SK-N-MC (cell line): ENCODE data around the gene SLC12A8.
A peak's percentile ranks its signal among the peaks of the same experiment; 100 is the strongest.

Source experiments
- DNase-seq: peaks from one replicate; pipeline ENCODE4 v3.0.0-alpha.2; 2011; ENCODE audit warnings: low read depth, low spot score
- H3K27ac ChIP-seq: fragments of 200-600 bp; sonication (generic); 2 replicates; pipeline ENCODE4 v1.5.1; 2016; ENCODE audit warnings: mixed run types
- H3K36me3 ChIP-seq: fragments of 200-600 bp; sonication (generic); 2 replicates; pipeline ENCODE4 v1.6.1; 2017; ENCODE audit warnings: antibody characterized with exemption, low read length, mixed read lengths; ENCODE audit not compliant: insufficient read depth
- H3K4me3 ChIP-seq: fragments of 200-600 bp; sonication (generic); 2 replicates; pipeline ENCODE4 v1.5.1; 2016
- H3K9ac ChIP-seq: fragments of 200-600 bp; sonication (generic); 2 replicates; pipeline ENCODE4 v1.8.0; 2017; ENCODE audit warnings: mixed run types, mixed read lengths; ENCODE audit not compliant: insufficient read length
- H3K9me3 ChIP-seq: fragments of 200-600 bp; sonication (generic); 2 replicates; pipeline ENCODE4 v1.6.1; 2017; ENCODE audit warnings: low read depth, mild to moderate bottlenecking, antibody characterized with exemption, low read length, moderate library complexity, mixed read lengths
- EZH2 ChIP-seq: fragments of 200-600 bp; sonication (generic); IDR thresholded peaks from one replicate; pipeline ENCODE4 v1.6.1; 2017; ENCODE audit warnings: antibody characterized with exemption
- FOXP2 ChIP-seq: optimal IDR thresholded peaks from 2 replicates; pipeline ENCODE3; 2011; ENCODE audit warnings: mild to moderate bottlenecking, moderate library complexity; ENCODE audit not compliant: insufficient read depth; ENCODE audit errors: extremely low read length, control extremely low read depth
- POLR2AphosphoS5 ChIP-seq: IDR thresholded peaks from 2 replicates; pipeline ENCODE4 v1.6.1; 2012; ENCODE audit warnings: mild to moderate bottlenecking, low read depth, low read length, borderline replicate concordance

SLC12A8 gene

GRCh38 chr3:125058959-125059358, 153.6 kb downstream of the SLC12A8 start:
- H3K27ac ChIP-seq = no peak overlapping the region
- no peak for DNase-seq
- no peak overlapping the region for H3K9ac ChIP-seq
- no peaks in the 10 kb centered on the region for H3K9me3 ChIP-seq
- H3K4me3 ChIP-seq = no peak overlapping the region
- TF ChIP-seq POLR2AphosphoS5 (no peak), EZH2 (no peak), FOXP2 (no peak)
- no peaks in the 10 kb centered on the region for H3K36me3 ChIP-seq

- TF ChIP-seq EZH2 (no peak), POLR2AphosphoS5 (no peak), FOXP2 (no peak)
- H3K9me3 ChIP-seq = no peaks in the 10 kb centered on the region
- H3K27ac ChIP-seq = no peak overlapping the region
- no peak for DNase-seq
- no peak overlapping the region for H3K9ac ChIP-seq
- H3K4me3 ChIP-seq = no peak overlapping the region
- H3K36me3 ChIP-seq = no peaks in the 10 kb centered on the region
Observed at GRCh38 chr3:125058529-125058928, 154.0 kb downstream of the SLC12A8 start.

- Histone ChIP-seq H3K9me3 (no peaks in the 10 kb centered on the region), H3K9ac (no peak overlapping the region), H3K36me3 (no peaks in the 10 kb centered on the region), H3K27ac (no peak overlapping the region), H3K4me3 (no peak overlapping the region)
- no peak for TF ChIP-seq POLR2AphosphoS5
- TF ChIP-seq EZH2 = no peak
- TF ChIP-seq FOXP2 = no peak
- DNase-seq = no peak
Observed at GRCh38 chr3:125057186-125057850, 155.2 kb downstream of the SLC12A8 start.

GRCh38 chr3:125055913-125056745, 156.4 kb downstream of the SLC12A8 start, which contains the start of gene HEG1:
Gene HEG1 (minus strand): TSS chr3:125055997. CDS start chr3:125055890, 107 bp downstream.
- no peak for DNase-seq
- H3K27ac ChIP-seq = no peak within 1 kb of the TSS
- no peaks in the 10 kb centered on the region for H3K36me3 ChIP-seq
- H3K9me3 ChIP-seq = no peaks in the 10 kb centered on the region
- TF ChIP-seq POLR2AphosphoS5 (no peak), EZH2 (no peak), FOXP2 (no peak)
- H3K9ac ChIP-seq = peak within 1 kb of the TSS; percentile 51
- H3K4me3 ChIP-seq = peak within 1 kb of the TSS; percentile 80

- Histone ChIP-seq H3K9me3 (no peaks in the 10 kb centered on the region), H3K36me3 (no peaks in the 10 kb centered on the region), H3K9ac (peak overlapping the region; percentile 51), H3K27ac (no peak overlapping the region), H3K4me3 (peak overlapping the region; percentile 80)
- no peak for TF ChIP-seq EZH2
- no peak for TF ChIP-seq POLR2AphosphoS5
- no peak for TF ChIP-seq FOXP2
- DNase-seq = no peak
Observed at GRCh38 chr3:125055331-125055912, 157.1 kb downstream of the SLC12A8 start.

GRCh38 chr3:125054449-125055329, 157.9 kb downstream of the SLC12A8 start:
- Histone ChIP-seq H3K9ac (peak overlapping the region; percentile 51), H3K9me3 (no peaks in the 10 kb centered on the region), H3K36me3 (no peaks in the 10 kb centered on the region), H3K4me3 (peak overlapping the region; percentile 80), H3K27ac (no peak overlapping the region)
- TF ChIP-seq POLR2AphosphoS5 (no peak), EZH2 (no peak), FOXP2 (no peak)
- DNase-seq = no peak

- Histone ChIP-seq H3K27ac (no peak overlapping the region), H3K4me3 (peak overlapping the region; percentile 80), H3K36me3 (no peaks in the 10 kb centered on the region), H3K9ac (peak overlapping the region; percentile 40), H3K9me3 (no peaks in the 10 kb centered on the region)
- TF ChIP-seq EZH2 = no peak
- TF ChIP-seq POLR2AphosphoS5 = no peak
- TF ChIP-seq FOXP2 = no peak
- no peak for DNase-seq
Observed at GRCh38 chr3:125054062-125054448, 158.5 kb downstream of the SLC12A8 start.
